Lower lobe of right lung (tissue), 2 donors: ENCODE measurements around the gene FUT8. TPM values are rescaled to one million over a fixed set of nuclear protein-coding genes. Genes with fewer than 3 reads are reported as not detected.

ENCODE experiments used
- ATAC-seq, 2 donors: fragments of 200-7000 bp; cut with Tn5 transposase; one replicate each; pipeline ENCODE4 v1.9.1; 2020 to 2022; ENCODE audit warnings: mild to moderate bottlenecking in 2 of 2, moderate library complexity in 2 of 2
- DNase-seq: peaks from one replicate; pipeline ENCODE4 v3.0.0-alpha.2; 2020
- H3K27ac ChIP-seq: fragments of 200-600 bp; one replicate; pipeline ENCODE4 v1.8.0; 2022
- H3K27me3 ChIP-seq: fragments of 200-600 bp; one replicate; pipeline ENCODE4 v1.8.0; 2022; ENCODE audit warnings: low read depth
- H3K36me3 ChIP-seq: fragments of 200-600 bp; one replicate; pipeline ENCODE4 v1.8.0; 2022; ENCODE audit warnings: mild to moderate bottlenecking
- H3K4me1 ChIP-seq: fragments of 200-600 bp; one replicate; pipeline ENCODE4 v1.8.0; 2022
- H3K4me3 ChIP-seq: fragments of 200-600 bp; one replicate; pipeline ENCODE4 v1.8.0; 2022; ENCODE audit warnings: mild to moderate bottlenecking
- H3K9me3 ChIP-seq: fragments of 200-600 bp; one replicate; pipeline ENCODE4 v1.8.0; 2022
- CTCF ChIP-seq: fragments of 200-600 bp; IDR thresholded peaks from one replicate; pipeline ENCODE4 v1.8.0; 2022; ENCODE audit warnings: antibody characterized with exemption, mild to moderate bottlenecking
- intact Hi-C: fragments of 100-400 bp; cut with DNase I; formaldehyde crosslinking; loops from one replicate; pipeline ENCODE4 v1.11.0; 2022
- total RNA-seq: library from RNA; stranded (reverse); fragmentation: NEBNext Ultra II Directional; extraction: Animal tissue kit (Norgen Biotek cat#: 25700); gene quantifications from one replicate; pipeline ENCODE4 v1.2.1, GENCODE V29; 2021
- donor health status: DM: no; HTN: yes; CAD: no; lungs with severe emphysema.

Gene FUT8
- total RNA-seq, 1 donor from 2014 or later: 46.1 TPM

- no peak overlapping the region for H3K4me3 ChIP-seq
- DNase-seq (no peak), ATAC-seq (no peak)
- H3K4me1 ChIP-seq: no peaks in the 10 kb centered on the region
- H3K27me3 ChIP-seq: no peaks in the 10 kb centered on the region
- no peaks in the 10 kb centered on the region for H3K36me3 ChIP-seq
- intact Hi-C loops: no loop called here
- H3K9me3 ChIP-seq: no peaks in the 10 kb centered on the region
- H3K27ac ChIP-seq: no peak overlapping the region
- TF ChIP-seq CTCF: no peak
Observed at GRCh38 chr14:65387628-65388027, 24.9 kb upstream of the FUT8 start.

- no peak for ATAC-seq
- intact Hi-C loops: no loop called here
- DNase-seq: no peak
- no peaks in the 10 kb centered on the region for H3K4me1 ChIP-seq
- H3K27me3 ChIP-seq: no peaks in the 10 kb centered on the region
- TF ChIP-seq CTCF: no peak
- H3K36me3 ChIP-seq: no peaks in the 10 kb centered on the region
- no peak overlapping the region for H3K4me3 ChIP-seq
- peaks cover 10% of the 10 kb centered on the region for H3K9me3 ChIP-seq
- no peak overlapping the region for H3K27ac ChIP-seq
Observed at GRCh38 chr14:65392296-65392695, 20.2 kb upstream of the FUT8 start.

- H3K4me1 ChIP-seq: no peaks in the 10 kb centered on the region
- intact Hi-C loops: no loop called here
- peaks cover 10% of the 10 kb centered on the region for H3K9me3 ChIP-seq
- H3K4me3 ChIP-seq: no peak overlapping the region
- no peak for ATAC-seq
- no peaks in the 10 kb centered on the region for H3K27me3 ChIP-seq
- no peak overlapping the region for H3K27ac ChIP-seq
- no peak for DNase-seq
- no peak for TF ChIP-seq CTCF
- no peaks in the 10 kb centered on the region for H3K36me3 ChIP-seq
Observed at GRCh38 chr14:65396082-65396910, 16.2 kb upstream of the FUT8 start.

DNA sequence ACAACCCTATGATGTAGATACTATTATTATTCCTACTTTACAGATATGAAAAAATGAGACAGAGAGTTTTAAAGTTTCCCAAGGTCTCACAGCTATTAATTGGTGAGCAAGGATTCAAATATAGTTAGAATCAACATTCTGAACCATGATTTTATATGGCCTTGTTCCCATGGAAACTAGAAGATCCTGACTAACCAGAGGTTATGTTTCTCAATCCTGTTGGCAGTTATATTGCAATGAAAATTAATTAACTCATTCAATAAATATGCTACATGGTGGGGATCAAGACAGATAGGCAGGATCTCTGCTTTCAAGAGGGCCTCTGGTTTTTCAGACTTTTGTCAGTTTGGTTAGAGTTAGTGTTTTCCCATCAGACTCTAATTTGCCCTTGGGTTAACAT, 9.3 kb upstream of the FUT8 start:
- DNase-seq (no peak), ATAC-seq (no peak)
- intact Hi-C loops: no loop called here
- H3K4me3 ChIP-seq: no peak overlapping the region
- H3K36me3 ChIP-seq: no peaks in the 10 kb centered on the region
- no peak for TF ChIP-seq CTCF
- H3K9me3 ChIP-seq: no peaks in the 10 kb centered on the region
- no peaks in the 10 kb centered on the region for H3K4me1 ChIP-seq
- no peaks in the 10 kb centered on the region for H3K27me3 ChIP-seq
- no peak overlapping the region for H3K27ac ChIP-seq

GRCh38 chr14:65408113-65408512, 4.4 kb upstream of the FUT8 start:
- no peak for TF ChIP-seq CTCF

More at GRCh38 chr14:65408113-65408512, 4.4 kb upstream of the FUT8 start:
- intact Hi-C loops: no loop called here
- no peak overlapping the region for H3K27ac ChIP-seq
- DNase-seq (no peak), ATAC-seq (no peak)
- no peaks in the 10 kb centered on the region for H3K27me3 ChIP-seq
- peaks cover 7% of the 10 kb centered on the region for H3K4me1 ChIP-seq
- no peaks in the 10 kb centered on the region for H3K36me3 ChIP-seq
- no peaks in the 10 kb centered on the region for H3K9me3 ChIP-seq
- no peak overlapping the region for H3K4me3 ChIP-seq
